Stimulated activated CD4-positive, alpha-beta T cell treated with anti-CD3 and anti-CD28 coated beads, Interleukin-12 subunit alpha, Interleukin-12 subunit beta, amount 100 ng/mL, for 4 hours (primary cell): ENCODE results near the gene ACTG2.
A peak's percentile ranks its signal among the peaks of the same experiment; 100 is the strongest.
"Not testable (repeated sequence)": the region's sequence is repeated elsewhere in the genome, so short reads cannot be mapped to it uniquely, and the experiment has no call there.

Source experiments
- DNase-seq: peaks from one replicate; pipeline ENCODE4 v3.0.0-alpha.2; 2020

The ACTG2 gene

GRCh38 chr2:73892631-73893329 is at the start of gene ACTG2:
ACTG2 (plus strand) TSS chr2:73893008; CDS start chr2:73901312, 8,304 bp downstream.
- no peak for DNase-seq

- no peak for DNase-seq
These were observed 48.7 kb upstream of the ACTG2 start for GRCh38 chr2:73844087-73844486.

GRCh38 chr2:73850009-73850408 is 42.8 kb upstream of the ACTG2 start:
- DNase-seq = no peak

GRCh38 chr2:73851274-73851673 is 41.5 kb upstream of the ACTG2 start:
- no peak for DNase-seq

GRCh38 chr2:73852020-73852419 is 40.8 kb upstream of the ACTG2 start:
- DNase-seq = no peak

GRCh38 chr2:73855526-73855925 is 37.3 kb upstream of the ACTG2 start:
- no peak for DNase-seq

GRCh38 chr2:73856214-73856613 is 36.6 kb upstream of the ACTG2 start:
- no peak for DNase-seq

GRCh38 chr2:73859721-73860586 is 32.9 kb upstream of the ACTG2 start:
- DNase-seq = peak; percentile 17

GRCh38 chr2:73862987-73863386 is 29.8 kb upstream of the ACTG2 start:
- DNase-seq = no peak

- no peak for DNase-seq
These were observed 24.4 kb upstream of the ACTG2 start for GRCh38 chr2:73868204-73868978.

- no peak for DNase-seq
These were observed 22.7 kb upstream of the ACTG2 start for GRCh38 chr2:73870084-73870483.

GRCh38 chr2:73877071-73877802 is 15.6 kb upstream of the ACTG2 start:
- DNase-seq = no peak

- DNase-seq = not testable (repeated sequence)
These were observed 14.8 kb upstream of the ACTG2 start for GRCh38 chr2:73877984-73878383.

GRCh38 chr2:73885406-73885805 is 7.4 kb upstream of the ACTG2 start:
- DNase-seq = no peak

- peak; percentile 12 for DNase-seq
These were observed 6.5 kb upstream of the ACTG2 start for GRCh38 chr2:73886357-73886756.

GRCh38 chr2:73887596-73888353 is 5.0 kb upstream of the ACTG2 start:
- not testable (repeated sequence) for DNase-seq

GRCh38 chr2:73888388-73888787 is 4.4 kb upstream of the ACTG2 start:
- no peak for DNase-seq

- DNase-seq = no peak
These were observed 3.6 kb upstream of the ACTG2 start for GRCh38 chr2:73889206-73889605.

GRCh38 chr2:73890301-73891092 is 2.3 kb upstream of the ACTG2 start:
- no peak for DNase-seq

GRCh38 chr2:73891276-73891901 is 1.4 kb upstream of the ACTG2 start:
- no peak for DNase-seq
